ENCODE data around the gene APOB.
"Not testable (repeated sequence)": the region's sequence is repeated elsewhere in the genome, so short reads cannot be mapped to it uniquely, and the experiment has no call there.

APOB gene

GRCh38 chr2:21032338-21033236 lies 11.3 kb downstream of the APOB start:
- DNase-seq = no peak

- DNase-seq = no peak
These were observed 12.6 kb downstream of the APOB start for GRCh38 chr2:21030983-21031968.

DNA sequence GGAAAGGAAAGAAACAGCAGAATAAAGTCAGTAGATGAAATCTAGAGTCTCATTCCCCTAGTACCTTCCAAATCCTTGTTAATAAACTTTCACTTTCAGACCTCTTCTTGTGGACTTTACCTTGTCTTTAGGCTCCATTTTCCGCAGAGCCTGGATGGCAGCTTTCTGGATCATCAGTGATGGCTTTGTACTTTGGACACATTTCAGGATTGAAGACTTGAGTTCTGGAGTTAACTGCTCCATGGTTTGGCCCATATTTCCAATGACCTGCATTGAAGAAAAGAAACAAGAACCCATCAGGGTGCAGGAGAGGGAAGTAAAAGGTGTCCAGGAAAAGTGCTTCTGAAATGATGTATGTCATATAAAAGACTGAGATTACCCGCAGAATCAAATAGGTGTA lies 14.4 kb downstream of the APOB start:
- no peak for DNase-seq

- not testable (repeated sequence) for DNase-seq
These were observed 14.9 kb downstream of the APOB start for GRCh38 chr2:21028951-21029350.

GRCh38 chr2:21028021-21028947 lies 15.6 kb downstream of the APOB start:
- no peak for DNase-seq

DNA sequence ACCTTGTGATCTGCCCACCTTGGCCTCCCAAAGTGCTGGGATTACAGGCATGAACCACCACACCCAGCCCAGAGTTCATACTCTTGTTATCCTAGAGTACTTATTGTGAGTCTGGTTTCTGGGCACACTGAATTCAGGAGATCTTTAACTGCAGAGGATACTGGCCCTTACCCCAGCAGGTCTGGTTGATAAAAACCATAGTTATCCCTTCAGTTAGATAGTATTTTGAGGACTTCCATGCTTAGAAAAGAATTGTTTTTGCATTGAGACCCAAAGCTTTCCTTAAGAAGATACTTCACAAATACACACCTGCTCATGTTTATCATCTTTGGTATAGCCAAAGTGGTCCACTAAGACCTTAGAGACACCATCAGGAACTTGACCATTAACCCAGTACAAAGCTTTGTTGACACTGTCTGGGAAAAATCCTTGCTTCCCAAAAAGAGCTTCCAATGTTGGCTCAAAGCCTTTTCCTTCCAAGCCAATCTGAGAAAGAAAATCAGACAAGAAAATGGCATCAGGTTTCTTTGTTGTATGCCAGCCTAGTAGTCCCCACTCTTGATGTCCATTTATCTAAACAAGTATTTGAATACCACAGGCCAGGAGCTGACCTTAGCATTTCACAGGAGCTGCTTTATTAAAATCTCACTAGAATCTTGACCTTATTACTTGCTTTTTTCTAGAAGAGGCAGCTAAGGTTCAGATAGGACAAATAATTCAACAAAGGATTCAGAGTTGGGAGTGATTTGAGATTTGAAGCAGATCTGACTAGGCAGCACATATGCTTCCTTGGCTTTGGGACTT lies 17.2 kb downstream of the APOB start:
- no peak for DNase-seq

- DNase-seq = no peak
These were observed 18.0 kb downstream of the APOB start for GRCh38 chr2:21025690-21026478.

GRCh38 chr2:21024722-21025389 lies 19.0 kb downstream of the APOB start:
- no peak for DNase-seq

DNA sequence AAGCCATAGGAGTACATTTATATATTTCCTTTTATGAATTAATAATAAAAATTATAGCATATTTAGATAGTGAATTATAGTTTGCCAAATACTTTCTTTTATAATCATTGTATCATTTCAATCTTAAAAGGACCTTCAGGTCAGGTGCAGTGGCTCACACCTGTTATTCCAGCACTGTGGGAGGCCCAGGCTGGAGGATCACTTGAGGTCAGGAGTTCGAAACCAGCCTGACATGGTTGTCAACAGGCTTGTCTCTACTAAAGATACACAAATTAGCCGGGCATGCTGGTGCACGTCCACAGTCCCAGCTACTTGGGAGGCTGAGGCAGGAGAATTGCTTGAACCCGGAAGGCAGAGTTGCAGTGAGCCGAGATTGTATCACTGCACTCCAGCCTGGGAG lies 19.7 kb downstream of the APOB start:
- DNase-seq = no peak

DNA sequence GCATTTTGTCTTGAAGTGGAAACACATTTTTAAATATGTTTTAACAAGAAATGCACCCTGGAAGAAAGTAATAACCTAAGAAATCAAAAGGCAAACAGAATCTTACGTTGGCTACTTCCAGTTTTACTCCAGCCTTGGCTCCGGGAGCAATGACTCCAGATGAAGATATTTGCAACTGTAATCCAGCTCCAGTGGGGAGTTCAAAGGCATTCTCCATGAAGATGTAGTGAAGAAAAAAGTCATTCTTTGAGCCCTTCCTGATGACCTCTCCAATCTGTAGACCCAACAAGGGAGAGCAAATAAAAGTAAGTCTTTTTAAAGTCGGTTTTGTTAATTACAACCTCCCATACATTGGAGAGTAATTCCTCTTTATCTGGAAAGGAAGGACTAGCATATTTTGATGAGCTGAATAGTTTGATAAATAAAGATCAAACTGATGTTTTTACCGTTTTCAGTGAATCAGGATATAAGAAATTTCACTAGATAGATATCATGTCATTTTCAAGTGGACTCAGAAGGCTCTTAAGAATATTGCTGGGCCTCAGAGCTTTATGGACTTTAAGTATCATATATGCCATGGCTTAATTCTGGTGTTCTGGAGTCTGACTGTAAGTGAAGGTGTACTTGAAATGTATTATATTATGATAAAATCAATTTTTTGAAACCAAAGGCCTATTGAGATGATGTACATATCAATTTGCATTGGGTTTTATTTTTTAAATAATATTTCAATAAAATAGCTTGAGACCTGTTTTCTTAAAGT lies 20.3 kb downstream of the APOB start:
- no peak for DNase-seq

DNA sequence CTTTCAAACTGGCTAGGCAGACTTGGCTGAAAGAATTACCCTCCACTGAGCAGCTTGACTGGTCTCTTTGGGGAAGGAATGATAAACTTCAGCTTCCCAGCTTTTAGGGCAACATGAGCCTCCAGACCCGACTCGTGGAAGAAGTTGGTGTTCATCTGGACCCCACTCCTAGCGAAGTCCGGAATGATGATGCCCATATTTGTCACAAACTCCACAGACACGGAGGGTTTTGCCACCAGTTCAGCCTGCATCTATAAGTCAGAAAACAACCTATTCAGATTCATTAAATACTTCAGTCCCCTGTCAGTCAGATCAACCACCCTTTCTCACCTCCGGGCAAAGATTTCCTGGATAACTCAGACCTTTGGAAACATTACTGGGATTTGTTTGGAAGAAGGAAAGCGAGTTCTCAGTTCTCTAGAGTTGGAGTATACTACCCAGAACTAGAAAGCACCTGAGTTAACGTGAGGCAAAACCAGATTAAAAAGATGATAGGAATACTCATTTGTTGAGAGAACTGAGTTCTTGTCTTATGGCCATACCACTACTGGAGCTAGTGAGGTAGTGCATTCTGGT lies 21.0 kb downstream of the APOB start:
- DNase-seq = no peak

DNA sequence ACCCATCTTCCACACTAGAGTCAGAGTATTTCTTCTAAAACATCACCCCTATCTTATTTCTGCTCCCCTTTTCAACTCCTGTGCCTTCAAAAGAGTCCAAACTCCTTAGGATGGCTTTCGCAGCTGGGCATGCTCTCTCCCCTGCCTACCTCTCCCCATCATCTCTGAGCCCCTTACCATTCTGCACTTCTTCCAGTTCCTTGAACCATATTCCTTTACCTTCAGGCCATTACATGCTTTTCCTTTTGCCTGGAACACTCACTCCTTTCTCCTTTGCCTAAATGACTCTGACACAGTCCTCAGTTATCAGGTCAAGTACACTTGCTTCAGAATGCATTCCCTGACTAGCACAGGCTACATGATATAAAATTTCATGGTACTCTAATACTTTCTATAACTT lies 22.4 kb downstream of the APOB start:
- no peak for DNase-seq

GRCh38 chr2:21020668-21021288 lies 23.1 kb downstream of the APOB start:
- no peak for DNase-seq

DNA sequence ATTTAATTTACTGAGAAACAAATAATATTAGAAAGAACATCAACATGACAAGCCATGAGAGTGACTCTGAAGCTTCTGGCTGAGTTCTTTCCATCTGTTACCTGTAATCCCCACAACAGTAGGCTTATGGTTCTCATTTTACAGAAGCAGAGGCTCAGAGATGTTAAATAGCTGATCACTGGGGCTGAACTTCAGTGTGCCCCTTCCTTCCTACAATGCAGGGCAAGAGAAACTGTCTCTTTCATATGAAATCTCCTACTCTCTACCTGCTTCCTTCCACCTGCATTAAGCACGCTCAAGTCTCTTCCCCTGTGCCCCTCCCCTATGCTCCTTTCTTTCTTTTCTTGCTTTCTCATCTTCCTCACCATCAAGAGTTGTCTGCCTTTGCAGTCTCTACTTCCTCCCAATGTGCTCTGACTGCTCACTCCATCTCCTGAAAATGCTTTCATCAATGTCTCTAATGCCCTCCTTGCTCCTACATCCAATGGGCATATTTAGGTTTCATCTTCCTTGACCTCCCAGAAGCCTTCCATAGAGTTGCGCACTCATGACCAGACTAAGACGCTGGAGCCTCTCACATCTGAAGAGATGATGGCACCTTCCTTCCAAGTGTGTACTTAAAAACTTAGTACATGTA lies 23.7 kb downstream of the APOB start:
- no peak for DNase-seq

DNA sequence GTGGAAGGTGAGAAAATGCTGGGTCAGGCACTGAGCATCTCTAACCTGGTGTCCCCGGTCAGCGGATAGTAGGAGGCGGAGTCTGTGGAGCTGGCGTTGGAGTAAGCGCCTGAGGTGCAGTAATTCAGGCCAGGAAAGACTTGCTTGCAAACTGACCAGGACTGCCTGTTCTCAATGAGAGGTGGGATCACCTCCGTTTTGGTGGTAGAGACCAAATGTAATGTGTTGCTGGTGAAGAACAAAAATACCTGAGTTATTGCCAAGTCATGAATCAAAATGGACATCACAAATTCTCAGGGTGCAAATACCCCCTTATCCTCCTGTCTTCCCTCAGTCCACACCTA lies 24.2 kb downstream of the APOB start:
- no peak for DNase-seq

DNA sequence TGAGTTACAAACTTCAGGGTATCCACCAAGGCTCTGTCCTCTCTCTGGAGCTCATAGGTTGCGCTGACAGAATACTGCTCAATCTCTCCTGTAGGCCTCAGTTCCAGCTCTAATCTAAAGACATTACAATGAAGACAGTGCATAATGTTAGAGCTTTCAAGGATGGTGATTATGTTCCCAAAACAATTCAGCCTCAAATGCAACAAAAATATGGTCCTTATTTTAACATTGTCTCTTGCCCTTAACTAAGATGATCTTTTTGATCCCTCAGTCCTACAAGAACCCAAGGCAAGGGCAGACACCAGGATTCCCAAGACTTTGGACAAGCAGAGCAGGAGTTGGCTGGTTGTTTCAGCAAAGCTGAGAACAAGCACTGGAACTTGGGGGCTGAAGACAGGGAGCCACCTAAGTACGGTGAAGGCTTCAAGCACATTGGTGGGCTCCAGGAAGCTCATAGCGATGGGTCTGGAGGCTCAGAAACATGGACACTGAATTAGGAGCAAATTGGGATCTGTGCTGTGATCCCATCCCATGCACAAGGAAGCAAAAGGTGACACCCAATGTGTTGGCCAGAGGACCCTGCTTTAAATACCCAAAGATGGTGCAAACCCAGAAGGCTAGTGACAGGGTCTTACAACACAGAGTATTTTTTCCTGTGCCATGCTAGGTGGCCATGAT lies 24.7 kb downstream of the APOB start:
- DNase-seq = no peak

DNA sequence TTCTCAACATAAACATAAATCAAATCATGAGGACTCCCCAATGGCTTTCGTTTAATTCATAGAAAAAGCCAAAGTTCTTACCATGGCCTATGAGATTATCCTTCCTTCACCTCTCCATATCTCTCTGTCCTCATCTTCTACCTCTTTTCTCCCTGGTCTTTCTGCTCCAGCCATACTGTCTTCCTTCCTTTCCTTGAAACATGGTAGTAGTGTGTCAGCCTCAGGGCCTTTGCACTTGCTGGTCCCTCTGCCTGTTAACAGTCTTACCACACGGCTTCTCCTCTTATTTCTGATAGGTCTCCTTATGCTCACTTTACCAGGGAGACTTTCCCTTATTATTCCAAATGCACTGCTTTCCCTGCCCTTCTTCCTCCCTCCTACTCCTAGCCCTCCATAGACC lies 25.6 kb downstream of the APOB start:
- no peak for DNase-seq
